IMR-90 (cell line): ENCODE data around the gene TMED10.

Experiments
- CTCF ChIP-seq: conservative IDR thresholded peaks from 2 replicates; pipeline ENCODE4 v1.5.1; 2012; ENCODE audit warnings: mild to moderate bottlenecking, low read depth, low read length, improper control_type of control experiment
- POLR2A ChIP-seq: IDR thresholded peaks from 2 replicates; pipeline ENCODE4 v1.6.1; 2012; ENCODE audit warnings: mild to moderate bottlenecking, low read depth, low read length

- no peak for TF ChIP-seq CTCF
- TF ChIP-seq POLR2A = no peak
Observed at GRCh38 chr14:75204116-75204515, 27.7 kb upstream of the TMED10 start.
